SK-N-SH (cell line): ENCODE results near the gene DNAJB1. TPM values are rescaled to one million over a fixed set of nuclear protein-coding genes. Genes with fewer than 3 reads are reported as not detected.

Source experiments
- CTCF ChIA-PET: fragments of 300-600, 350-600 bp; formaldehyde crosslinking; extraction: SDS; loops from one replicate; lab custom pipeline; 2021; lab: Yijun Ruan, JAX
- POLR2A ChIA-PET: fragments of 350-600 bp; sonication (Branson Sonifier 250); formaldehyde crosslinking; extraction: SDS; loops from one replicate; lab custom pipeline; 2020; ENCODE audit warnings: antibody characterized with exemption, inconsistent platforms; lab: Yijun Ruan, JAX
- DNase-seq: peaks from one replicate; pipeline ENCODE4 v3.0.0; 2012
- H2AFZ ChIP-seq: fragments of 200-600 bp; sonication (generic); 2 replicates; pipeline ENCODE4 v1.8.1; 2016; ENCODE audit warnings: antibody characterized with exemption, mild to moderate bottlenecking, low read depth
- H3F3A ChIP-seq: fragments of 200-600 bp; sonication (generic); replicated peaks from 2 replicates; pipeline ENCODE3; 2016; ENCODE audit warnings: antibody characterized with exemption, mild to moderate bottlenecking; ENCODE audit not compliant: insufficient read depth
- H3K27ac ChIP-seq, 2 experiments: fragments of 200-500 bp in 1 of 2; fragments of 200-600 bp in 1 of 2; sonication (Bioruptor generic) in 1 of 2; sonication (generic), shearing (Covaris generic) in 1 of 2; 2 replicates each; pipeline versions ENCODE4 v1.5.1 to v1.6.1; 2014 to 2016; ENCODE audit warnings: low read depth in 2 of 2, inconsistent platforms in 1 of 2, low read length in 1 of 2, mild to moderate bottlenecking in 1 of 2, mixed read lengths in 1 of 2
- H3K27me3 ChIP-seq: fragments of 200-600 bp; sonication (generic), shearing (Covaris generic); 2 replicates; pipeline ENCODE4 v1.6.1; 2016; ENCODE audit warnings: mixed run types; ENCODE audit not compliant: insufficient read depth
- H3K36me3 ChIP-seq, 2 experiments: fragments of 200-500 bp in 1 of 2; fragments of 200-600 bp in 1 of 2; sonication (Bioruptor generic) in 1 of 2; sonication (generic) in 1 of 2; replicated peaks in 1 of 2; 2 replicates each; pipeline versions ENCODE3 to v1.5.1; 2014 to 2016; ENCODE audit warnings: low read length in 1 of 2, mild to moderate bottlenecking in 1 of 2; ENCODE audit not compliant: insufficient read depth in 2 of 2, control insufficient read depth in 1 of 2
- H3K4me1 ChIP-seq, 2 experiments: fragments of 200-500 bp in 1 of 2; fragments of 200-600 bp in 1 of 2; sonication (Bioruptor generic) in 1 of 2; sonication (generic), shearing (Covaris generic) in 1 of 2; 2 replicates each; pipeline versions ENCODE4 v1.5.1 to v1.6.1; 2014 to 2016; ENCODE audit warnings: low read depth in 1 of 2, low read length in 1 of 2, mixed run types in 1 of 2; ENCODE audit not compliant: insufficient read depth in 2 of 2, control insufficient read depth in 1 of 2
- H3K4me2 ChIP-seq: fragments of 200-600 bp; sonication (generic), shearing (Covaris generic); 2 replicates; pipeline ENCODE4 v1.6.1; 2017; ENCODE audit warnings: mixed run types
- H3K4me3 ChIP-seq, 2 experiments: fragments of 200-500 bp in 1 of 2; fragments of 200-600 bp in 1 of 2; sonication (Bioruptor generic) in 1 of 2; sonication (generic), shearing (Covaris generic) in 1 of 2; 2 replicates each; pipeline versions ENCODE4 v1.5.1 to v1.8.1; 2014 to 2016; ENCODE audit warnings: low read depth in 2 of 2, inconsistent platforms in 1 of 2, low read length in 1 of 2, mild to moderate bottlenecking in 1 of 2, mixed read lengths in 1 of 2, moderate library complexity in 1 of 2
- H3K79me2 ChIP-seq: fragments of 200-600 bp; sonication (generic); 2 replicates; pipeline ENCODE4 v1.8.1; 2017; ENCODE audit warnings: mild to moderate bottlenecking; ENCODE audit not compliant: insufficient read depth
- H3K9ac ChIP-seq: fragments of 200-600 bp; sonication (generic); 2 replicates; pipeline ENCODE4 v1.6.1; 2017; ENCODE audit warnings: mixed run types
- H3K9me2 ChIP-seq: fragments of 200-600 bp; sonication (generic); 2 replicates; pipeline ENCODE4 v1.6.1; 2017; ENCODE audit warnings: mixed run types
- H3K9me3 ChIP-seq: fragments of 200-600 bp; sonication (generic); 2 replicates; pipeline ENCODE4 v1.6.1; 2017; ENCODE audit warnings: mixed run types, mild to moderate bottlenecking, moderate library complexity
- H4K20me1 ChIP-seq: fragments of 200-600 bp; sonication (generic); 2 replicates; pipeline ENCODE4 v1.6.1; 2017; ENCODE audit warnings: mild to moderate bottlenecking, mixed run types; ENCODE audit not compliant: insufficient read depth
- EP300 ChIP-seq, 2 experiments: IDR thresholded peaks; 2 replicates each; pipeline versions ENCODE4 v1.4.0 to v1.6.1; 2012; ENCODE audit warnings: borderline replicate concordance in 1 of 2, low read depth in 1 of 2, low read length in 1 of 2
- EZH2phosphoT487 ChIP-seq: fragments of 200-600 bp; sonication (generic); IDR thresholded peaks from 2 replicates; pipeline ENCODE4 v1.6.1; 2017; ENCODE audit warnings: low read depth, mixed run types, mild to moderate bottlenecking, antibody characterized with exemption, moderate library complexity, borderline replicate concordance
- GATA2 ChIP-seq: sonication (generic); formaldehyde crosslinking; IDR thresholded peaks from 2 replicates; pipeline ENCODE4 v1.5.0; 2020; ENCODE audit warnings: mild to moderate bottlenecking, missing genetic modification reagents
- NFIC ChIP-seq: IDR thresholded peaks from 2 replicates; pipeline ENCODE4 v1.4.0; 2012; ENCODE audit warnings: borderline replicate concordance
- NRF1 ChIP-seq: IDR thresholded peaks from 2 replicates; pipeline ENCODE4 v1.6.1; 2012; ENCODE audit warnings: low read depth, mild to moderate bottlenecking, low read length
- RFX5 ChIP-seq: IDR thresholded peaks from 2 replicates; pipeline ENCODE4 v1.6.1; 2012; ENCODE audit warnings: mild to moderate bottlenecking, improper control_type of control experiment, low read length
- SIN3A ChIP-seq: IDR thresholded peaks from 2 replicates; pipeline ENCODE4 v1.6.1; 2012; ENCODE audit warnings: low read depth, mild to moderate bottlenecking, low read length, moderate library complexity, borderline replicate concordance
- WGBS: methylation state at CpG from one replicate; pipeline ENCODE4 v1.1.6; 2017; ENCODE audit warnings: low lambda C conversion rate; 5-methylcytosine and 5-hydroxymethylcytosine counted together
- polyA plus RNA-seq, 3 experiments: library from polyadenylated mRNA; depleted of rRNA; stranded (reverse); fragments of >200 nt; gene quantifications; 2 replicates each; pipeline ENCODE4 v1.2.3, GENCODE V29; 2012
- TF ChIP-seq, protein P1 (sequence below): IDR thresholded peaks from 2 replicates; pipeline ENCODE4; 2012
- TF ChIP-seq, protein P2 (sequence below): IDR thresholded peaks from 2 replicates; pipeline ENCODE4 v1.6.1; 2012; ENCODE audit warnings: mild to moderate bottlenecking, low read depth, low read length, moderate library complexity
- TF ChIP-seq, protein P3 (sequence below): IDR thresholded peaks from 2 replicates; pipeline ENCODE4 v1.4.0; 2012; ENCODE audit warnings: low read depth
- TF ChIP-seq, protein P4 (sequence below): IDR thresholded peaks from 2 replicates; pipeline ENCODE4 v1.4.0; 2012; ENCODE audit warnings: low read depth, borderline replicate concordance

DNAJB1 gene
- polyA plus RNA-seq, 1 of the 3 experiments (the other 2 are of a cell fraction): 103 TPM

DNA sequence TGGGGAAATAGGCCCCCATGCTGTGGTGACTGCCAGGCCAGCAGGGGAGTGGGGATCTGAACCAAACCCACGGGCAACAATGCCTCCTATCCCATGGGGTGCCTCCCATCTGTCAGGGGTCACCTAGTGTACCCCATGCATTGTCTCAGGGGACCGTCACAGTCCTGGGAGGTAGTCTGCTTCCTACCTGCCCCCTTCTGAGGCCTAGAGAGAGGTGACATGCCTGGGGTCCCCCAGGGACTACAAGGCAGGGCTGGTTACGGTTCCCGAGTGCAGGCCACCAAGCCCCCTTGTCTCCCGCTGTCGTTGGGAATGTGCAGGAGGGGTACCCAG is 42.5 kb upstream of the DNAJB1 start:
- no peaks in the 10 kb centered on the region for H3K9me2 ChIP-seq
- no peak overlapping the region for H3K4me2 ChIP-seq
- H2AFZ ChIP-seq: no peak overlapping the region
- H3K79me2 ChIP-seq: peaks cover 6% of the 10 kb centered on the region
- H3K27ac ChIP-seq: no peak overlapping the region
- no peak for DNase-seq
- ChIA-PET POLR2A (no interaction called here), CTCF (no interaction called here)
- H3K27me3 ChIP-seq: no peaks in the 10 kb centered on the region
- H3K4me1 ChIP-seq: peaks cover 0 to 15% of the 10 kb centered on the region in 2 experiments; a peak in 1 of 4 replicates
- TF ChIP-seq, protein P1, sequence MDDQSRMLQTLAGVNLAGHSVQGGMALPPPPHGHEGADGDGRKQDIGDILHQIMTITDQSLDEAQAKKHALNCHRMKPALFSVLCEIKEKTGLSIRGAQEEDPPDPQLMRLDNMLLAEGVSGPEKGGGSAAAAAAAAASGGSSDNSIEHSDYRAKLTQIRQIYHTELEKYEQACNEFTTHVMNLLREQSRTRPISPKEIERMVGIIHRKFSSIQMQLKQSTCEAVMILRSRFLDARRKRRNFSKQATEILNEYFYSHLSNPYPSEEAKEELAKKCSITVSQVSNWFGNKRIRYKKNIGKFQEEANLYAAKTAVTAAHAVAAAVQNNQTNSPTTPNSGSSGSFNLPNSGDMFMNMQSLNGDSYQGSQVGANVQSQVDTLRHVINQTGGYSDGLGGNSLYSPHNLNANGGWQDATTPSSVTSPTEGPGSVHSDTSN: no peak
- no peak for TF ChIP-seq SIN3A
- no peak for TF ChIP-seq EP300 (IDR thresholded peaks at IDR 0.05; ENCODE audit: borderline replicate concordance in 1 of 2, low read depth in 1 of 2, low read length in 1 of 2)
- no peak for TF ChIP-seq RFX5
- no peak for TF ChIP-seq EZH2phosphoT487
- TF ChIP-seq, protein P2, sequence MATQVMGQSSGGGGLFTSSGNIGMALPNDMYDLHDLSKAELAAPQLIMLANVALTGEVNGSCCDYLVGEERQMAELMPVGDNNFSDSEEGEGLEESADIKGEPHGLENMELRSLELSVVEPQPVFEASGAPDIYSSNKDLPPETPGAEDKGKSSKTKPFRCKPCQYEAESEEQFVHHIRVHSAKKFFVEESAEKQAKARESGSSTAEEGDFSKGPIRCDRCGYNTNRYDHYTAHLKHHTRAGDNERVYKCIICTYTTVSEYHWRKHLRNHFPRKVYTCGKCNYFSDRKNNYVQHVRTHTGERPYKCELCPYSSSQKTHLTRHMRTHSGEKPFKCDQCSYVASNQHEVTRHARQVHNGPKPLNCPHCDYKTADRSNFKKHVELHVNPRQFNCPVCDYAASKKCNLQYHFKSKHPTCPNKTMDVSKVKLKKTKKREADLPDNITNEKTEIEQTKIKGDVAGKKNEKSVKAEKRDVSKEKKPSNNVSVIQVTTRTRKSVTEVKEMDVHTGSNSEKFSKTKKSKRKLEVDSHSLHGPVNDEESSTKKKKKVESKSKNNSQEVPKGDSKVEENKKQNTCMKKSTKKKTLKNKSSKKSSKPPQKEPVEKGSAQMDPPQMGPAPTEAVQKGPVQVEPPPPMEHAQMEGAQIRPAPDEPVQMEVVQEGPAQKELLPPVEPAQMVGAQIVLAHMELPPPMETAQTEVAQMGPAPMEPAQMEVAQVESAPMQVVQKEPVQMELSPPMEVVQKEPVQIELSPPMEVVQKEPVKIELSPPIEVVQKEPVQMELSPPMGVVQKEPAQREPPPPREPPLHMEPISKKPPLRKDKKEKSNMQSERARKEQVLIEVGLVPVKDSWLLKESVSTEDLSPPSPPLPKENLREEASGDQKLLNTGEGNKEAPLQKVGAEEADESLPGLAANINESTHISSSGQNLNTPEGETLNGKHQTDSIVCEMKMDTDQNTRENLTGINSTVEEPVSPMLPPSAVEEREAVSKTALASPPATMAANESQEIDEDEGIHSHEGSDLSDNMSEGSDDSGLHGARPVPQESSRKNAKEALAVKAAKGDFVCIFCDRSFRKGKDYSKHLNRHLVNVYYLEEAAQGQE: no peak
- no CpG with 5 or more reads among the region's 6 CpGs for WGBS
- H3K9ac ChIP-seq: no peak overlapping the region
- H3F3A ChIP-seq: no peaks in the 10 kb centered on the region
- H3K9me3 ChIP-seq: no peaks in the 10 kb centered on the region
- H3K4me3 ChIP-seq: no peak overlapping the region
- H4K20me1 ChIP-seq: no peaks in the 10 kb centered on the region; the same call in 1 of the 2 replicates
- peaks cover 0 to 9% of the 10 kb centered on the region in 2 experiments for H3K36me3 ChIP-seq

DNA sequence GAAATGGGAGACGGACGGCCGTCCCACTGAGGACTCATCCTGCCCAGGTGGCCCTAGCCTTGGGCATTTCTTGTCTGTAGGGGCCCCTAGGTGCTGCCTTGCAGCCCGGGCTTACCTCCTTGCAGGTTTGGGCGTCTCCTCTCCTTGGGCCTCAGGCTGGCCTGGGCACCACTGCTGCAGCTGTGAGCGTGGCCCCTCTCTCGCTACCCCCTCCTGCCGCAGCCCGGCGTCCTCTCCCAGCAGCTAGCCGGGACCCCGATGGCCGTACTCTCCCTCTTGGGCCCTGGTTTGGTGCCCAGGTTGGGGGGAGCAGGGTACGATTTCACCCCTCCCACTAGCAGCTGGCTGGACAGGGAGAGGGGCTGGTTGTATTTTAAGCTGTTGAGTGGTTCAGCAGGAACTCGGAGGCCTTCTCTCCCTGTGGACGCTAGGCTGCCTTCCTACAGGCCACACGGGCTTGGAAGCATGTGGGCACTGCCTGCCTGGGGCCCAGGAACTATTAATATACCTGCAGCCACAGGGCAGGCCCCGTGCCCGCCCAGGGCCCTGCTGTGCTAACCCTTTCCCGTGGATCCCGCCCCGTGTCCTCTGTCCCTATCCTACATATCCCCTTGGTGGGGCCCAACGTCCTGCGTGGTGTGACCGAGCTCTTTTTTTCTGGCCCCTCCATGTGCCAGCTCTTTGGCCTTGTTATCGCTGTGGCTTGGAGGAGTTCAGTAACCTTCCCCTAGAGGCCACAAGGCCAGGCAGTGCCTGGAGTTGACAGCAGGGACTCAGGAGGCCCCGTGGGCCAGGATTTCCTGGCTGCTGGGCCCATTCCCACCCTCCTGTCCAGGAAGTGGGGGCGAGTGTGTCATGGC is 41.9 kb upstream of the DNAJB1 start:
- WGBS: 92% methylated on average over 24 of the region's 28 CpGs
- ChIA-PET CTCF (no interaction called here), POLR2A (no interaction called here)
- peaks cover 6% of the 10 kb centered on the region for H3K79me2 ChIP-seq
- no peaks in the 10 kb centered on the region for H3K9me2 ChIP-seq
- no peak overlapping the region for H3K27ac ChIP-seq
- no peak overlapping the region for H3K4me3 ChIP-seq
- H3K27me3 ChIP-seq: no peaks in the 10 kb centered on the region
- no peaks in the 10 kb centered on the region for H3F3A ChIP-seq
- TF ChIP-seq NFIC (no peak), NRF1 (no peak), GATA2 (CRISPR knock-in tag) (no peak)
- TF ChIP-seq, protein P3, sequence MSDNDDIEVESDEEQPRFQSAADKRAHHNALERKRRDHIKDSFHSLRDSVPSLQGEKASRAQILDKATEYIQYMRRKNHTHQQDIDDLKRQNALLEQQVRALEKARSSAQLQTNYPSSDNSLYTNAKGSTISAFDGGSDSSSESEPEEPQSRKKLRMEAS: no peak
- TF ChIP-seq, protein P1: no peak
- TF ChIP-seq, protein P4, sequence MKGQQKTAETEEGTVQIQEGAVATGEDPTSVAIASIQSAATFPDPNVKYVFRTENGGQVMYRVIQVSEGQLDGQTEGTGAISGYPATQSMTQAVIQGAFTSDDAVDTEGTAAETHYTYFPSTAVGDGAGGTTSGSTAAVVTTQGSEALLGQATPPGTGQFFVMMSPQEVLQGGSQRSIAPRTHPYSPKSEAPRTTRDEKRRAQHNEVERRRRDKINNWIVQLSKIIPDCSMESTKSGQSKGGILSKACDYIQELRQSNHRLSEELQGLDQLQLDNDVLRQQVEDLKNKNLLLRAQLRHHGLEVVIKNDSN: no peak
- no peaks in the 10 kb centered on the region for H3K9me3 ChIP-seq
- H3K4me1 ChIP-seq: peaks cover 0 to 15% of the 10 kb centered on the region in 2 experiments; a peak in 1 of 4 replicates
- no peaks in the 10 kb centered on the region; the same call in 1 of the 2 replicates for H4K20me1 ChIP-seq
- H3K9ac ChIP-seq: no peak overlapping the region
- peaks cover 0 to 5% of the 10 kb centered on the region in 2 experiments for H3K36me3 ChIP-seq
- no peak overlapping the region for H3K4me2 ChIP-seq
- no peak overlapping the region for H2AFZ ChIP-seq
- DNase-seq: no peak
